Lower lobe of right lung (tissue), 2 donors: ENCODE measurements around the gene FAM13C. TPM values are rescaled to one million over a fixed set of nuclear protein-coding genes. Genes with fewer than 3 reads are reported as not detected.

Source experiments
- ATAC-seq, 2 donors: fragments of 200-7000 bp; cut with Tn5 transposase; one replicate each; pipeline ENCODE4 v1.9.1; 2020 to 2022; ENCODE audit warnings: mild to moderate bottlenecking in 2 of 2, moderate library complexity in 2 of 2
- DNase-seq: peaks from one replicate; pipeline ENCODE4 v3.0.0-alpha.2; 2020
- H3K27ac ChIP-seq: fragments of 200-600 bp; one replicate; pipeline ENCODE4 v1.8.0; 2022
- H3K27me3 ChIP-seq: fragments of 200-600 bp; one replicate; pipeline ENCODE4 v1.8.0; 2022; ENCODE audit warnings: low read depth
- H3K36me3 ChIP-seq: fragments of 200-600 bp; one replicate; pipeline ENCODE4 v1.8.0; 2022; ENCODE audit warnings: mild to moderate bottlenecking
- H3K4me1 ChIP-seq: fragments of 200-600 bp; one replicate; pipeline ENCODE4 v1.8.0; 2022
- H3K4me3 ChIP-seq: fragments of 200-600 bp; one replicate; pipeline ENCODE4 v1.8.0; 2022; ENCODE audit warnings: mild to moderate bottlenecking
- H3K9me3 ChIP-seq: fragments of 200-600 bp; one replicate; pipeline ENCODE4 v1.8.0; 2022
- intact Hi-C: fragments of 100-400 bp; cut with DNase I; formaldehyde crosslinking; loops from one replicate; pipeline ENCODE4 v1.11.0; 2022
- total RNA-seq: library from RNA; stranded (reverse); fragmentation: NEBNext Ultra II Directional; extraction: Animal tissue kit (Norgen Biotek cat#: 25700); gene quantifications from one replicate; pipeline ENCODE4 v1.2.1, GENCODE V29; 2021
- TF ChIP-seq, protein P1 (sequence below): fragments of 200-600 bp; IDR thresholded peaks from one replicate; pipeline ENCODE4 v1.8.0; 2022; ENCODE audit warnings: antibody characterized with exemption, mild to moderate bottlenecking
- donor health status: DM: no; HTN: yes; CAD: no; lungs with severe emphysema.

Gene FAM13C
- total RNA-seq, 1 donor from 2014 or later, result 13.9 TPM

DNA sequence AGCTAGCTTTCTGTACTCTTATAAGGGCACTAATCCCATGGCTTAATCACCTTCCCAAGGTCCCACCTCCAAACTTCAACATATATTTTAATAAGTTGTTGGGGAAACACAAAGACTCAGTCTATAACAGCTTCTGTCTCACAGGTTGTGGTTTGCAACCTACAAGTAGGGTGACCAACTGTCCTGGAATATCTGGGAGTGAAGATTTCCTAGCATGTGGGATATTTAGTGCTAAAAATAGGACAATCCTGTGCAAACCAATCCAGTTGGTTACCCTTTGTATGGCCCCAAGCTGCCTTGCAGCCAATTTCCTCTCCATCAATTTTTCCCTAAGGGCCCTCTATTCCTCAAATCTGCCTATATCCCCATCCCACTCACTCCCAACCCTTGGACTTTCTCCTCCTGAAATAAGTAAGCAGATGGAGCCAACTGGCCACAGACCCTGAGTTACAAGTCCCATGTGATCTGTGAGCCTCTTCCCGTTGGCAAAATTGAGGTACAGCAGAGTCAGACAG lies 82.3 kb downstream of the FAM13C start:
- no peak for ATAC-seq
- Histone ChIP-seq H3K27me3 (no peaks in the 10 kb centered on the region), H3K36me3 (no peaks in the 10 kb centered on the region), H3K4me1 (no peaks in the 10 kb centered on the region), H3K9me3 (no peaks in the 10 kb centered on the region), H3K4me3 (no peak overlapping the region), H3K27ac (no peak overlapping the region)
- intact Hi-C loops, result no loop called here
- TF ChIP-seq, protein P1, sequence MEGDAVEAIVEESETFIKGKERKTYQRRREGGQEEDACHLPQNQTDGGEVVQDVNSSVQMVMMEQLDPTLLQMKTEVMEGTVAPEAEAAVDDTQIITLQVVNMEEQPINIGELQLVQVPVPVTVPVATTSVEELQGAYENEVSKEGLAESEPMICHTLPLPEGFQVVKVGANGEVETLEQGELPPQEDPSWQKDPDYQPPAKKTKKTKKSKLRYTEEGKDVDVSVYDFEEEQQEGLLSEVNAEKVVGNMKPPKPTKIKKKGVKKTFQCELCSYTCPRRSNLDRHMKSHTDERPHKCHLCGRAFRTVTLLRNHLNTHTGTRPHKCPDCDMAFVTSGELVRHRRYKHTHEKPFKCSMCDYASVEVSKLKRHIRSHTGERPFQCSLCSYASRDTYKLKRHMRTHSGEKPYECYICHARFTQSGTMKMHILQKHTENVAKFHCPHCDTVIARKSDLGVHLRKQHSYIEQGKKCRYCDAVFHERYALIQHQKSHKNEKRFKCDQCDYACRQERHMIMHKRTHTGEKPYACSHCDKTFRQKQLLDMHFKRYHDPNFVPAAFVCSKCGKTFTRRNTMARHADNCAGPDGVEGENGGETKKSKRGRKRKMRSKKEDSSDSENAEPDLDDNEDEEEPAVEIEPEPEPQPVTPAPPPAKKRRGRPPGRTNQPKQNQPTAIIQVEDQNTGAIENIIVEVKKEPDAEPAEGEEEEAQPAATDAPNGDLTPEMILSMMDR, result no peak
- no peak for DNase-seq

DNA sequence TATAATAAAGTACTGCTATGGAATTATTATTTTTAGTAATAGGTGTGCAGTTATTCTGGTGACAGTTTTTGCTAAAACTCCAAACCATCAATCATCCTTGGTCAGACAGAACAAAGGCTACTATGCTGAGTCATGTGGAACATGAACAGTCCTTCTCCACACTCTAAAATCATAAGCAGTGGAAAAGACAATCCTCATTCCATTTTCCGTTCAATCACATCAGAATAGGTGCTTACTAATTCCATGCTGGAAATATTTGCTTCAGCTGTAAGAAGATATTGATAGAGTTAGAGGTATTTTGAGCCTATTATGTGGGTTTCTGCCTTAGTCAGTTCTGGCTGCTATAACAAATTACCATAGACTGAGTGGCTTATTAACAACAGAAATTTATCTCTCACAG lies 82.9 kb downstream of the FAM13C start:
- no peak for DNase-seq
- TF ChIP-seq, protein P1, result no peak
- no peaks in the 10 kb centered on the region for H3K9me3 ChIP-seq
- no peaks in the 10 kb centered on the region for H3K36me3 ChIP-seq
- H3K27me3 ChIP-seq, result no peaks in the 10 kb centered on the region
- H3K4me3 ChIP-seq, result no peak overlapping the region
- no peaks in the 10 kb centered on the region for H3K4me1 ChIP-seq
- no peak overlapping the region for H3K27ac ChIP-seq
- intact Hi-C loops, result no loop called here
- no peak for ATAC-seq

DNA sequence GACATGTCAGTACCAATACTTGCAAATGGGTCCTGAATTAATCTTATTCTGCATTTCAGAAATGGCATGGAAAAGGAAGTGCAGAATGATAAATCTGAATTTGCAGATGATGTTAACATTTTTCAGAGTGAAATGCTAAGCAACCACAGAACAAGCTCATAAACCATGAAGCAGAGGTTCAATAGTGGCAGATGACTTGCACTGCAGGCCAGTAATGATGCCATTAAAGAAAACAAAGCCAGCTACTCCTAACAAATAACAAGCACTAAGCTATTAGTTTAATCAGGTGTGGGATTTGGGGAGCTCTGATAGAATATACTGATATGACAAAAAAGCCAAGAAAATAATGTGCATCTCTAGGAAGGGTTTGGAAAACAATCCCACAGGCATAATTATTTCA lies 85.4 kb downstream of the FAM13C start:
- H3K4me1 ChIP-seq, result no peaks in the 10 kb centered on the region
- no peaks in the 10 kb centered on the region for H3K36me3 ChIP-seq
- ATAC-seq, result no peak
- H3K27me3 ChIP-seq, result no peaks in the 10 kb centered on the region
- H3K9me3 ChIP-seq, result no peaks in the 10 kb centered on the region
- TF ChIP-seq, protein P1, result no peak
- no peak overlapping the region for H3K4me3 ChIP-seq
- intact Hi-C loops, result no loop called here
- DNase-seq, result no peak
- no peak overlapping the region for H3K27ac ChIP-seq

DNA sequence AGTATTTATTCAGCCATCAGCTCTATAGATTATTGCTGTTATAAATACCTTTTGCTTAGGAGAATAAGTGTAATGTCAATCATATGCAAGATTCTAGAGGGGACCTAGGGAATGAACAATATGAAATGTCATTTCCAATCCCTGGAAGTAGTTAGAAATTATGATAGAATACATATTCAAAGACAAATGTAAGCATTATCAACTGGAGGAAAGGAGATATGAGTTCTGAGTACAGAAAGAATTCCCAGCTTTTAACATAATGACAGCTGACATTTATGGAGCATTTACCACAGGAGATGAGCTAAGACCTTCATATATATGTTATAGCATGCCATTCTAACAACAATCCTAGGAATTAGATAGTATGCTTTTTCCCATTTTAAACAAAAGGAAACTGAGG lies 86.2 kb downstream of the FAM13C start:
- no peaks in the 10 kb centered on the region for H3K4me1 ChIP-seq
- H3K4me3 ChIP-seq, result no peak overlapping the region
- ATAC-seq, result no peak
- no peak overlapping the region for H3K27ac ChIP-seq
- intact Hi-C loops, result no loop called here
- H3K9me3 ChIP-seq, result no peaks in the 10 kb centered on the region
- no peak for DNase-seq
- H3K27me3 ChIP-seq, result no peaks in the 10 kb centered on the region
- TF ChIP-seq, protein P1, result no peak
- H3K36me3 ChIP-seq, result no peaks in the 10 kb centered on the region

DNA sequence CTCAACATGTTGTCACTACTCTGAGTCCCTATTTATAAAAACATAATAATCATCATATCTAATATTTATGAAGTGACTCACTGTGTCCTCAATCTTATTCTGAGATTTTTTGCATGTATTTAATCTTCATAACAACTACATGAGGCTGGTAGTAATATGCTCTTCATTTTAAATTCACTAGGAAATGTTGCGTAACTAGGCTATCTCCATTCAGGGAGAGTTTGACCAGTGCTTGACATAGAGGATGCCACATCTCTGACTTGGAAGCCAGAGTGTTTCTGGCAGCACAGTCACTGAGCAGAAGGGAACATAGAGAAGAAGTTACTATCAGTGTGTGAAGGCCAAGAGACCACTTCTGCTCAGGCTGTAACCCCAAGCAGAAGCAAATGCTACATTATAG lies 88.9 kb downstream of the FAM13C start:
- no peaks in the 10 kb centered on the region for H3K9me3 ChIP-seq
- no peak for DNase-seq
- no peak for ATAC-seq

More for the DNA sequence above, 88.9 kb downstream of the FAM13C start:
- no peaks in the 10 kb centered on the region for H3K4me1 ChIP-seq
- H3K27ac ChIP-seq, result no peak overlapping the region
- H3K27me3 ChIP-seq, result no peaks in the 10 kb centered on the region
- H3K36me3 ChIP-seq, result peaks cover 2% of the 10 kb centered on the region
- intact Hi-C loops, result no loop called here
- TF ChIP-seq, protein P1, result no peak
- no peak overlapping the region for H3K4me3 ChIP-seq
